ENCODE data around the gene OPCML. TPM values are rescaled to one million over a fixed set of nuclear protein-coding genes. Genes with fewer than 3 reads are reported as not detected.

The OPCML gene
- total RNA-seq, 1 experiment from 2014 or later, result not detected

DNA sequence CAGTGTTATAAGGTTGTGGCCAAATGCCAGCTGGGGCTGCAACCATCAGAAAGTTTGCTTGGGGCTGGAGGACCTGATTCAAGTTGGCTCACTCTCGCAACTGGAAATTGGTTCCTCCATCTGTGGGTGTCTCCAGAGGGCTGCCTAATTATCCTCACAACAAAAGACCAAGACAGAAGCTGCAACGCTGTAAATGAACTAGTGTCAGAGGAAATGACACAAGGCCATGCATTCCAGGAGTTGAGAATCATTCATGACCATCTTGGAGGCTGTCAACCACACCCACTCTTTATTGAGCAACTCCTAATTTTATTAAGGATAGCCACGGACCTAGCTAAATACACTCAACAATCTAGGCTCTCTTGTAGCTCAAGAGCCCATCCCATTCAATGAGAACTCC lies 1060.8 kb downstream of the OPCML start:
- no peaks in the 10 kb centered on the region for H3K27me3 ChIP-seq (ENCODE audit: low read length)
- CTCF ChIA-PET, result no interaction called here
- intact Hi-C loops (cut with micrococcal nuclease), result no loop called here

DNA sequence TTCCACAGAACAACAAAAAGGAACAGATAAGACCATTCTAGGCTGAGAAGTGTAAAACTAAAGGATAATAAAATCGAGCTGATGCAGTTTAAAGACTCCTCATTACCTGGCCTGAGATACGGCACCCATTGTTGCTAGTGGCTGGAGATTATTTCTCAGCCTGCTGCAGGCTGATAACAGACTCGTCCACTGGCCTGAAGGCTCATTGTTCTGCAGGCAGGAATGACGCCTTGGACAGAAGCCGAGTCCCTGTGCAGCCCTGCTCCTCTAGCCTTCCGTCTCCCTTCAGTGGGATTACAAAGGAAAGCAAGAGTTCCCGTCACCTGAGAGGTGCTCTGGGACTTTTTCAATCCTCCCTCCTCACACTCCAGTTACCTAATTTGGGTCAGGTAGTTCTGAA lies 1065.3 kb downstream of the OPCML start:
- Histone ChIP-seq H3K27me3 (ENCODE audit: low read length) (no peaks in the 10 kb centered on the region), H3K4me2 (ENCODE audit: low read length) (no peak overlapping the region), H3K9ac (ENCODE audit: low read length) (no peak overlapping the region), H3K27ac (ENCODE audit: low read length) (no peak overlapping the region), H3K36me3 (ENCODE audit: low read depth, low read length) (no peaks in the 10 kb centered on the region), H3K9me2 (replicated peaks; ENCODE audit: low read length) (no peaks in the 10 kb centered on the region), H3K4me3 (ENCODE audit: low read length) (no peak overlapping the region), H3F3A (ENCODE audit: low read length, unreplicated experiment) (no peaks in the 10 kb centered on the region), H2AFZ (ENCODE audit: low read length) (no peak overlapping the region), H4K20me1 (ENCODE audit: low read length) (no peaks in the 10 kb centered on the region), H3K79me2 (ENCODE audit: low read length) (no peaks in the 10 kb centered on the region), H3K4me1 (ENCODE audit: insufficient read depth, low read length) (no peaks in the 10 kb centered on the region), H3K9me3 (ENCODE audit: low read length) (0 out of 2 replicates have a peak, but pooled peaks cover 17% of the 10 kb centered on the region)
- intact Hi-C loops (cut with micrococcal nuclease), result no loop called here
- POLR2A ChIA-PET (ENCODE audit: unreplicated experiment), result no interaction called here
- DNase-seq (no peak), ATAC-seq (no peak)
- TF ChIP-seq EZH2phosphoT487 (IDR thresholded peaks at IDR 0.05; ENCODE audit: borderline replicate concordance, low read length), result no peak
- TF ChIP-seq, protein P1, sequence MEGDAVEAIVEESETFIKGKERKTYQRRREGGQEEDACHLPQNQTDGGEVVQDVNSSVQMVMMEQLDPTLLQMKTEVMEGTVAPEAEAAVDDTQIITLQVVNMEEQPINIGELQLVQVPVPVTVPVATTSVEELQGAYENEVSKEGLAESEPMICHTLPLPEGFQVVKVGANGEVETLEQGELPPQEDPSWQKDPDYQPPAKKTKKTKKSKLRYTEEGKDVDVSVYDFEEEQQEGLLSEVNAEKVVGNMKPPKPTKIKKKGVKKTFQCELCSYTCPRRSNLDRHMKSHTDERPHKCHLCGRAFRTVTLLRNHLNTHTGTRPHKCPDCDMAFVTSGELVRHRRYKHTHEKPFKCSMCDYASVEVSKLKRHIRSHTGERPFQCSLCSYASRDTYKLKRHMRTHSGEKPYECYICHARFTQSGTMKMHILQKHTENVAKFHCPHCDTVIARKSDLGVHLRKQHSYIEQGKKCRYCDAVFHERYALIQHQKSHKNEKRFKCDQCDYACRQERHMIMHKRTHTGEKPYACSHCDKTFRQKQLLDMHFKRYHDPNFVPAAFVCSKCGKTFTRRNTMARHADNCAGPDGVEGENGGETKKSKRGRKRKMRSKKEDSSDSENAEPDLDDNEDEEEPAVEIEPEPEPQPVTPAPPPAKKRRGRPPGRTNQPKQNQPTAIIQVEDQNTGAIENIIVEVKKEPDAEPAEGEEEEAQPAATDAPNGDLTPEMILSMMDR (conservative IDR thresholded peaks at IDR 0.05; ENCODE audit: low read depth, low read length), result no peak
- CTCF ChIA-PET, result no interaction called here
- no TSS peak for BruUV-seq (replicated peaks)

More for the DNA sequence above, 1060.8 kb downstream of the OPCML start:
- Histone ChIP-seq H3K9me2 (replicated peaks; ENCODE audit: low read length) (no peaks in the 10 kb centered on the region), H3K9me3 (ENCODE audit: low read length) (peaks cover 22% of the 10 kb centered on the region), H3K4me3 (ENCODE audit: low read length) (no peak overlapping the region), H4K20me1 (ENCODE audit: low read length) (no peaks in the 10 kb centered on the region), H2AFZ (ENCODE audit: low read length) (no peak overlapping the region), H3F3A (ENCODE audit: low read length, unreplicated experiment) (no peaks in the 10 kb centered on the region), H3K4me1 (ENCODE audit: insufficient read depth, low read length) (no peaks in the 10 kb centered on the region), H3K36me3 (ENCODE audit: low read depth, low read length) (no peaks in the 10 kb centered on the region), H3K79me2 (ENCODE audit: low read length) (no peaks in the 10 kb centered on the region), H3K4me2 (ENCODE audit: low read length) (no peak overlapping the region), H3K9ac (ENCODE audit: low read length) (no peak overlapping the region), H3K27ac (ENCODE audit: low read length) (no peak overlapping the region)
- POLR2A ChIA-PET (ENCODE audit: unreplicated experiment), result no interaction called here
- no TSS peak for BruUV-seq (replicated peaks)
- TF ChIP-seq, protein P1 (conservative IDR thresholded peaks at IDR 0.05; ENCODE audit: low read depth, low read length), result no peak
- TF ChIP-seq EZH2phosphoT487 (IDR thresholded peaks at IDR 0.05; ENCODE audit: borderline replicate concordance, low read length), result no peak
- no peak for TF ChIP-seq EZH2 (IDR thresholded peaks at IDR 0.05; ENCODE audit: low read length, unreplicated experiment)
- no peak for DNase-seq
- ATAC-seq, result no peak

DNA sequence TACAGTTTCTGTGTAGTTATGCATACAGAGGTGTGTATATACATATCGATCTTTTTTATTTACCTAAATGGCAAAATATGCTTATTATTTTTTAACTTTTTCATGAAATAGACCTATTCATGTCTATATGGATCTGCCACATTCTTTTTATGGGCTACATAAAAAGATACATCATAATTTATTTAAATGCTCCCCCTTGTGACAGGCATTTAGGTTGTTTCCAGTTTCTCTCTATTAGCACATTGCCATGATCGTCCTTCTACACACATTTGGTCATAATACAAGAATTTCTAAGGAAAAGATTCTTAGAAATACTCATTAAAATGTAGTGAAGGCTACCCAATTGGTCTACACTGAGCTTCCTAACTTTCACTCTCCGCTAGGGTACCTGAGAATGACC lies 1067.4 kb downstream of the OPCML start:
- DNase-seq (no peak), ATAC-seq (no peak)
- TF ChIP-seq EZH2 (IDR thresholded peaks at IDR 0.05; ENCODE audit: low read length, unreplicated experiment) (no peak), EZH2phosphoT487 (IDR thresholded peaks at IDR 0.05; ENCODE audit: borderline replicate concordance, low read length) (no peak)
- TF ChIP-seq, protein P1 (conservative IDR thresholded peaks at IDR 0.05; ENCODE audit: low read depth, low read length), result no peak
- no peaks in the 10 kb centered on the region for H3K36me3 ChIP-seq (ENCODE audit: low read depth, low read length)
- H3K9me3 ChIP-seq (ENCODE audit: low read length), result peaks cover 18% of the 10 kb centered on the region
- H3F3A ChIP-seq (ENCODE audit: low read length, unreplicated experiment), result no peaks in the 10 kb centered on the region
- no TSS peak for BruUV-seq (replicated peaks)
- H3K27ac ChIP-seq (ENCODE audit: low read length), result no peak overlapping the region
- no peak overlapping the region for H2AFZ ChIP-seq (ENCODE audit: low read length)
- H3K4me3 ChIP-seq (ENCODE audit: low read length), result no peak overlapping the region
- H3K79me2 ChIP-seq (ENCODE audit: low read length), result no peaks in the 10 kb centered on the region
- intact Hi-C loops (cut with micrococcal nuclease), result no loop called here
- CTCF ChIA-PET, result no interaction called here
- POLR2A ChIA-PET (ENCODE audit: unreplicated experiment), result no interaction called here
- no peak overlapping the region for H3K9ac ChIP-seq (ENCODE audit: low read length)
- no peaks in the 10 kb centered on the region for H3K4me1 ChIP-seq (ENCODE audit: insufficient read depth, low read length)
- H3K4me2 ChIP-seq (ENCODE audit: low read length), result no peak overlapping the region
- H3K9me2 ChIP-seq (replicated peaks; ENCODE audit: low read length), result no peaks in the 10 kb centered on the region
- no peaks in the 10 kb centered on the region for H4K20me1 ChIP-seq (ENCODE audit: low read length)
- H3K27me3 ChIP-seq (ENCODE audit: low read length), result no peaks in the 10 kb centered on the region

All from PC-3 (cell line).